A172 (cell line): ENCODE data around the gene CELF3. TPM values are rescaled to one million over a fixed set of nuclear protein-coding genes. Genes with fewer than 3 reads are reported as not detected.

Experiments
- DNase-seq: peaks from one replicate; pipeline ENCODE4 v3.0.0-alpha.2; 2015; ENCODE audit warnings: low spot score
- total RNA-seq: library from RNA; depleted of rRNA; stranded (reverse); fragments of >200 nt; shearing (Covaris generic); gene quantifications from 2 replicates; pipeline ENCODE4 v1.2.3, GENCODE V29; 2014

CELF3 gene
- total RNA-seq, 1 experiment from 2014 or later, result not detected

- DNase-seq, result no peak
Measured at GRCh38 chr1:151720974-151721787, 4.6 kb upstream of the CELF3 start, which contains the start of gene RIIAD1. TSS of gene RIIAD1 (plus strand) at chr1:151721522. CDS start at chr1:151721537, 15 bp downstream.

DNA sequence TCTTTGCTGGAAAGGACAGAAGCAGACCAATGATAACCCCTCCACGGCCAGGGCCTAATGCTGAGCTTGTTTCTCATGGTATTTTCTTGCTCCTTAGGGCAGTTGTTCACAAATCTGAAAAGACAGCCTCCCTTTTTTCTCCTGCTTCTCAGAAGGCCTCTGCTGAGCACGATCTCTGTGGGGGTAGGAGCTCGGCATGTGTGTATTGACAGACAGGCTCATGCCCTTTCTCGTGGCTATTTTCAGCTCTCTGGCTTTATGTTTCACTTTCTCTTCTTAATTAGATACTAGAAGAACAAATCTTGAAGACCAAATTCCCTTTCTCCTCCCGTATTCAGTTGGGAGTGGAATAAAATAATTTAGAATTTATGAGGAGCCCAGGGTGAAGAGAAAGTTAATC lies 4.0 kb upstream of the CELF3 start:
- no peak for DNase-seq

DNA sequence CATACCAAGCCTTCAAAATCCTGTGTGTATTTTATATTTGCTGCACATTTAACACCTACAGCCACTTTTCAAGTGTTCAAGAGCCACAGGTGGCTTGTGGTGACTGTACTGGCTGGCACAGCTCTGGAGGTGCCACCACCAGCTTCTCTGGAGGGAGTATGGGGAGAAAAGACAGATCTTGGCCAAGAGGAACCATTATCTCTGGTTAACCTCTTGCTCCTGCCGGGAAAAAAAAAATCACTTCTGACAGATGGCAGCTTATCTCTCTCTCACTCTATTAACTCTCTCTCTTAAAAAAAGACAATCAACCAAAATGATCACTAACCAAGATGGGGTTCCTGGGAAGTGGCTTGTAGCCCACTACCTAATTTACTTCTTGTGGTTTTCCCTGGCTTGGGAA lies 3.5 kb upstream of the CELF3 start:
- DNase-seq, result no peak

- no peak for DNase-seq
Measured at GRCh38 chr1:151718666-151719065, 2.1 kb upstream of the CELF3 start.

- DNase-seq, result no peak
Measured at GRCh38 chr1:151718011-151718431, 1.4 kb upstream of the CELF3 start.

DNA sequence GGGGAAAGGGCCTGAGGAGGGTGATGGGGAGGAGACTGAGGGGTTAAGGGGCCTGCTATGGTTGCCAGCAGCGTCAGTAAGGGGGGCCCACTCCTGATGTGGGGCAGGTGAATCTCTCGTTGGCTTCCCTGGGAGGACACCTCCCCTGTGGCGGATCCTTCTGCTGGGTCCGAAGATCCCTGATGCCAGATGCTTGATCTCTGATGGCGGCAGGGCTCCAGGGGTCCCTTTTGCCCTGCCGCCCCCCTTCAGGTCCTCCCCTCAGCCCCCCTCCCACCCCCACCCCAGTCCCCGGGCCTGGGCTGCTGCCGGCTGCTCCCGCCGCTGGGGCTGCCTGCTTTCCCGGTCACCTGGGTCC lies 219 bp downstream of the CELF3 start:
- no peak for DNase-seq

DNA sequence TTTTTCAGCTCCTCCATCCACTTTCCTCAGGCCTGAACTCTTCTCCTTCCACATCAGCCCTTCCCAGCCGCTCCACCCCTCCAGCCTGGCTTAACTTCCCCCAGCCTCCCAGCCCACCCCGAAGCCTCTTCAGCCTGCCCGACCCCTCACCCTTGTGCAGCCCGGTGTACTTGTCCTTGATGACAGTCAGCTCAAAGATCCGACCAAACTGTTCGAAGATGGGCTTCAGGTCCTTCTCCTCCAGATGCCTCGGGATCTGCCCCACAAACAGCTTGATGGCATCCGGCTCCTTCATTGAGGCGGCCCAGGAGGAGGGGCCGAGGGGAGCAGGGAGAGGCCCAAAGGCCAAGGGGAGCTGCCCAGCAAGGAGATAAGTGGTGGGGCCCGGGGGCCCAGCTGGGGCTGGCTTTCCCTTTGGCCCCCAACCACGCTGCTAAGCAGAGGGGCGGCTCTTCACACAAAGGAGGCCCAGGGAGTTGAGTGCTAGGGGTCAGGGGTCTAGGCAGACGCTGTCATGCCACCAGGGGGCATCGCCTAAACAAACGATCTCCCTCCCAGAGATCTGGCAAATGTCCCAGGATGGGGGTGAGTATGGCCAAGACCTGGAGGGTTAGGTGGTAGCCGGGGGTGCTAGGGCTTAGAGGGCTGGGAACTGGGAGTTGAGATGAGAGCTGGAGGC lies 738 bp downstream of the CELF3 start:
- no peak for DNase-seq

- no peak for DNase-seq
Measured at GRCh38 chr1:151714820-151715725, 1.5 kb downstream of the CELF3 start.

GRCh38 chr1:151713874-151714273 lies 2.7 kb downstream of the CELF3 start:
- DNase-seq, result no peak

- DNase-seq, result no peak
Measured at GRCh38 chr1:151713044-151713443, 3.6 kb downstream of the CELF3 start.

DNA sequence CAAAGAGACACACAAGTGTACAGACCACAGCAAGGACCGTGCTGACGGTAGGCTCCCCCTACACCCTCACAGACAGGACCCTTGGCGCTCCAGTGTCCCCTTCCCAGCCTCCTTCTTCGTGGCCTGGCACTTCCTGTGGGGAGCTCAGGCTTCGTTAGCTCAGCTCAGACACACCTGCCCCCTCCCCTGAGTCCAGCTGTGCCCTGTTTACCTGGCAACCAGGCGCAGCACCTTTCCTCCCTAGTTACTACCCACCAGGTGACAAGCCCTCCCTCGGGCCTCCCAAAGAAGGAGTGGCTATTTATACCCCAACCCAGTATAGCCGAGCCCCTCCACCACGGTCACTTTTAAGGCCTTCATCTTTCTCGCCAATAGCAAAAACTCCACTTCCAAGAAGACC lies 4.7 kb downstream of the CELF3 start:
- DNase-seq, result no peak

GRCh38 chr1:151711044-151711800 lies 5.4 kb downstream of the CELF3 start:
- no peak for DNase-seq

DNA sequence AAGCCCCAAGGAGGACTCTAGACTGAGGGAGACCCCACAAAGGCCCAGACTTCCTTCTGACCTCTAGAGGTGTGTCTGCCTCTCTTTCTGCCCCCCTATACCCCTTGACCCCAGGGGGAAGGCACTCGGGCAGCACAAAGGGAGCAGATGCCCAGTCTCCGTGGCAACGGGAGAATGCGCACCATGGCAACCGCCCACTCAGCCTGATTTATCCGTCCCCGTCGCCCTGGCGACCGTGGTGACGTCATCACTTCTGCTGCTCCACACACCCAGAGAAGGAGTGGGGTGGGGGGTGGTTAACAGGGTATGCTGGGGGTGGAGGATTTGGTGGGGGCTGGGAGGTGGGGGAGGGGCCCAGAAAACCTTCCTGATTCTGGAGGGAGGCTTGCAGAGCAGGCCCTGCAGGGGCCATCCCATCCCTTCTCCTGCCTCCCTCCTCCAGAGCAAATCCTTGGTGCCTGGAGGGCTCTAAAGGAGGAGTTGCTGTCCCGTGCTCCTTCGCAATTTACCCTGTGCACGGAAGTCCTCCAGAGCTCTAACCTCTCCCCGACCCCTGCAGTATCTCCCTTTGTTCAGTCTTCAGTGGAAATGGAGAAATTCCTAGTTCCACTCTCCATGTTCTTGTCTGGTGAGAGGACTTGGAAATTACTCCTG lies 6.3 kb downstream of the CELF3 start:
- peak; percentile 40 for DNase-seq

GRCh38 chr1:151708891-151709290 lies 7.7 kb downstream of the CELF3 start:
- DNase-seq, result no peak

DNA sequence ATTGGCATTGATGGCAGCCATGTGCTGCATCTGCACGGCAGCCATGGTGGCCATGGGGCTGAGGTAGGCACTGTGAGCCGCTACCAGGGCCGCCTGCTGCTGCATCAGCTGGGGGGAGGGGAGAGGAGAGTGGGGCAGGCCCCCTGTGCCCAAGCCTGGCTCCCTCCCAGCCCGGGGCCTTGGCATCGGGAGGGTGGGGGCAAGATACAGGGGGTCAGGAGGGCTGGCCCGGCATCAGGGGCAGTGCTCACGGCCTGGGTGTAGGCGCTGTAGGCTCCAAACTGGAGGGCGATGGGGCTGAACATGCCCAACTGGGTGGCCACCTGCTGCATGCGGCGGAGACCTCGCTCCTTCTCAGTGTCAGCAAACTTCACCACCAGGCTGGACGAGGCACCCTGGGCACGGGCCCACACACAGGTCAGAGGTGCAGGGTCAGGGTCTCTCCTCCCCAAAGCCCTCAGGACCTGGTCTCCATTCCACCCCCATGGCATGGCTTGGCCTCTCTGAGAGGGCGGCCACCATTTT lies 9.0 kb downstream of the CELF3 start:
- no peak for DNase-seq

GRCh38 chr1:151706464-151707415 lies 9.9 kb downstream of the CELF3 start:
- DNase-seq, result no peak

DNA sequence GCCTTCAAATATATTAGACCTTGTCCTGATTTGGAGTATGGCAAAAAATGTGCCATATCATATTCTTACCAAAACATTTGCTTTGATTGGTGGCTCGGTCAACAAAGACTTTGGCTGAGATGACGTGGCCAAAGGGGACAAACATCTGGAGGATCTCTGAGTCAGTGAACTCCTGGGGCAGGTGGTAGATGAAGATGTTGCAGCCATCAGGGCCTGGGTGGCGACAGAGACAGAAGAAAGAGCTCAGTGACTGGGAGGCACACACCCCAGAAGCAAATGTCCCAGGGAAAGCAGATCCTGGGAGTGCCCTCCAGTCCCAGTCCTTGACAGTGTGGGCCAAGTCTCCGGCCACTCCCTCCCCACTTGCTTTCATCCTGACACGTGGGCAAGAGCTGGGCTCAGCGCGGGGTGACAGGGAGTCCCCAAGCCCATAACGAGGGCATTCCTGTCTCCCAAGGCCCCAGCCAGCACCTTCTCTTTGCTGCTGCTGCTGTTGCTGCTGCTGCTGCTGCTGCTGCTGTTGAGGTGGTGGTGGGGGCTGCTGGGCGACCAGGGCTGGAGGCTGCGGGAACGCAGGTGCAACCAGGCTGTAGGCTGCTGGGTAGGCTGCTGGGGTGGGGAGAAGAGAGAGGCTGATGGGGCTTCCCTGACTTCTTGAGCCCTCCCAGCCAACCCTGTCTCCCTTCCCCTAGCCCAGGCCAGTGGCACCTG lies 10.7 kb downstream of the CELF3 start:
- DNase-seq, result no peak

- no peak for DNase-seq
Measured at GRCh38 chr1:151705146-151705545, 11.5 kb downstream of the CELF3 start.

- DNase-seq, result no peak
Measured at GRCh38 chr1:151704246-151704645, 12.4 kb downstream of the CELF3 start.
